Upper lobe of left lung (tissue), 4 donors: ENCODE results near the gene NCL.

Experiments used
- CTCF ChIP-seq, 6 experiments: fragments of 450-650 bp in 4 of 6; fragments of 200-600 bp in 2 of 6; sonication (generic) in 2 of 6; IDR thresholded peaks; one replicate each; pipeline ENCODE4 v1.5.1; 2016 to 2019; ENCODE audit warnings: antibody characterized with exemption in 6 of 6
- EP300 ChIP-seq, 4 donors: sonication (generic); formaldehyde crosslinking; IDR thresholded peaks; one replicate each; pipeline ENCODE4 v1.5.1; 2017; ENCODE audit warnings: antibody characterized with exemption in 4 of 4, control low read depth in 2 of 4
- POLR2A ChIP-seq, 4 donors: fragments of 450-650 bp; IDR thresholded peaks; one replicate each; pipeline ENCODE4 v1.5.1; 2016 to 2017; ENCODE audit warnings: antibody characterized with exemption in 4 of 4, mild to moderate bottlenecking in 2 of 4
- POLR2AphosphoS5 ChIP-seq, 2 donors: sonication (generic); formaldehyde crosslinking; IDR thresholded peaks; one replicate each; pipeline ENCODE4 v1.5.1; 2017; ENCODE audit warnings: antibody characterized with exemption in 2 of 2

- TF ChIP-seq CTCF (IDR thresholded peaks at IDR 0.05) (no peak), POLR2A (IDR thresholded peaks at IDR 0.05) (no peak), POLR2AphosphoS5 (IDR thresholded peaks at IDR 0.05) (no peak), EP300 (IDR thresholded peaks at IDR 0.05) (no peak)
Measured at GRCh38 chr2:231479455-231479854, 15.2 kb upstream of the NCL start.
